Kidney capillary endothelial cell (primary cell): ENCODE measurements around the gene ZNF121.

Experiments used
- DNase-seq: peaks from one replicate; pipeline ENCODE4 v3.0.0-alpha.2; 2018; ENCODE audit warnings: low spot score

ZNF121 gene

GRCh38 chr19:9538183-9539058, 45.9 kb downstream of the ZNF121 start, which contains the start of gene ZNF426:
ZNF426 (minus strand) TSS chr19:9538645; CDS start chr19:9536232, 2,413 bp downstream.
- peak; percentile 70 for DNase-seq

DNA sequence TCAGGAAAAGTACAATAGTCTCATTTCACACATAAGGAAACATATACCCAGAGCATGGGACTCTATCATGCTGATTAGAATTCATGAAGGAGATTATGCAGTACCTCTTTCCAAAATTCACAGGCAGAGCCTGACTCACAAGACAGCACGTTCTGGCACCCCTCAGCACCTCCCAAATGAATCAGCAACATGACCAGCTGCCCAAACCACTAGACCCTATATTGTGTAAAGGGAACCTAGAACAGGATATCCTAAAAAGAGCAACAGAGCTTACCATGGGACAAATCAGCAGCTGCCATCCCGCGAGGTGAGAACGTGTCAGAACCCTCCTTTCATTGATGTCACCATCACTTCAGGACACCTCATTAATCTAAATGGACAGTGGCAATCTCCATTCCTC, 48.4 kb downstream of the ZNF121 start:
- DNase-seq, result no peak

GRCh38 chr19:9531933-9532332, 52.4 kb downstream of the ZNF121 start:
- DNase-seq, result no peak

- peak; percentile 0 for DNase-seq
Observed at GRCh38 chr19:9528757-9529336, 55.5 kb downstream of the ZNF121 start.

DNA sequence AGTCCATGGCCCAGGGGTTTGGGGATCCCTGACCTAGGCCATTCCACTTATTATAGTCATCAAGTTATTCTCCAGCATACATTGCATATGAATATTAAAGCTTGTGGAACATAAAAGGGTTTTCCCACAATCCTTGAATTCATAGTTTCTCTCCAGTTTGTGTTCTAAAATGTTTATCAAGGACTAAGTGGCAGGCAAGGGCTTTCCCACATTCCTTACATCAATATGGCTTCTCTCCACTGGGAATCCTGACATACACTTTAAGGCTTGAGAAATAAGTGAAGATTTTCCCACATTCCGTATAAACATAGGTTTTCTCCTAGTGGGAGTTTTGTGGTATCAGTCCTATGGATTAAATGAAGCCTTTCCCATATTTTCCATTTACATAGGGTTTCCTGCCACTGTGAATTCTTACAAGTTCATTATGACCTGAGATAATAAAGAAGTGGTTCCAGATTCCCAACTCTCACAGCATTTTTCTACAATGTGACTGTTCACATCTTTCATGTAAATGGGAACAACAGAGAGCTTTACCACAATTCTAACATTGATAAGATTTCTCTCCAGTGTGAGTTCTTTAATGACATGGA, 60.3 kb downstream of the ZNF121 start:
- DNase-seq, result no peak
